HEK293 (cell line): ENCODE results near the gene MTMR4.

Experiments used
- CTCF ChIP-seq: fragments of 450-650 bp; formaldehyde crosslinking; IDR thresholded peaks from 2 replicates; pipeline ENCODE4 v1.5.1; 2016; ENCODE audit warnings: missing biosample characterization, missing genetic modification characterization
- HOXA7 ChIP-seq: sonication (generic); formaldehyde crosslinking; IDR thresholded peaks from 2 replicates; pipeline ENCODE4 v1.8.1; 2022; ENCODE audit warnings: missing genetic modification reagents, borderline replicate concordance
- TCF7L2 ChIP-seq: IDR thresholded peaks from 2 replicates; pipeline ENCODE4 v1.6.1; 2011; ENCODE audit warnings: low read depth, mild to moderate bottlenecking, inconsistent platforms, low read length, moderate library complexity, borderline replicate concordance
- YY1 ChIP-seq: fragments of 450-650 bp; formaldehyde crosslinking; IDR thresholded peaks from 2 replicates; pipeline ENCODE4 v1.5.1; 2018; ENCODE audit warnings: missing biosample characterization, missing genetic modification characterization
- ZNF174 ChIP-seq: fragments of 450-650 bp; formaldehyde crosslinking; IDR thresholded peaks from 2 replicates; pipeline ENCODE4 v1.5.0; 2017; ENCODE audit warnings: missing biosample characterization, mild to moderate bottlenecking, missing genetic modification characterization
- ZNF19 ChIP-seq: fragments of 450-650 bp; formaldehyde crosslinking; IDR thresholded peaks from 2 replicates; pipeline ENCODE4; 2016; ENCODE audit warnings: missing biosample characterization, missing genetic modification characterization, low read depth
- ZNF335 ChIP-seq: fragments of 450-650 bp; formaldehyde crosslinking; conservative IDR thresholded peaks from 2 replicates; pipeline ENCODE4 v1.5.1; 2016; ENCODE audit warnings: missing biosample characterization, missing genetic modification characterization
- ZNF473 ChIP-seq: fragments of 450-650 bp; formaldehyde crosslinking; IDR thresholded peaks from 2 replicates; pipeline ENCODE4 v1.5.1; 2017; ENCODE audit warnings: missing biosample characterization, missing genetic modification characterization

GRCh38 chr17:58556833-58557250 lies 42.4 kb upstream of the MTMR4 start:
- TF ChIP-seq CTCF (tag by site-specific recombination) (no peak), ZNF174 (tag by site-specific recombination) (no peak), ZNF19 (tag by site-specific recombination) (no peak), YY1 (tag by site-specific recombination) (no peak), ZNF473 (tag by site-specific recombination) (no peak), ZNF335 (tag by site-specific recombination) (no peak), HOXA7 (no peak), TCF7L2 (no peak)
